Panc1 (cell line): ENCODE results near the gene E2F3. TPM values are rescaled to one million over a fixed set of nuclear protein-coding genes. Genes with fewer than 3 reads are reported as not detected.

Experiments
- ATAC-seq: fragments of 200-7000 bp; cut with Tn5 transposase; 2 replicates; pipeline ENCODE4 v1.9.1; 2020; ENCODE audit warnings: mild to moderate bottlenecking, moderate library complexity
- BruUV-seq: library from RNA; stranded (reverse); fragments of 400-500 nt; replicated peaks from 2 replicates; lab custom pipeline; 2021; lab: Mats Ljungman, UMichigan
- CTCF ChIA-PET: fragments of 300-600 bp; sonication (Branson Sonifier 250); formaldehyde crosslinking; loops from one replicate; lab custom pipeline; 2022; ENCODE audit warnings: antibody characterized with exemption; lab: Charles Lee
- POLR2A ChIA-PET: fragments of 300-600 bp; sonication (Branson Sonifier 250); formaldehyde crosslinking; loops from one replicate; lab custom pipeline; 2022; ENCODE audit warnings: antibody characterized with exemption; lab: Charles Lee
- DNase-seq: peaks from one replicate; pipeline ENCODE4 v3.0.0-alpha.2; 2010; ENCODE audit warnings: low read depth, low spot score
- H3K27ac ChIP-seq: 2 replicates; pipeline ENCODE4 v1.5.1; 2011; ENCODE audit warnings: mild to moderate bottlenecking, low read length, inconsistent platforms
- H3K27me3 ChIP-seq: fragments of 200-500 bp; sonication (Bioruptor generic); 2 replicates; pipeline ENCODE4 v1.6.0; 2014; ENCODE audit warnings: low read length, inconsistent platforms; ENCODE audit not compliant: control insufficient read depth, insufficient read depth
- H3K36me3 ChIP-seq: fragments of 200-500 bp; sonication (Bioruptor generic); 2 replicates; pipeline ENCODE4 v1.5.1; 2014; ENCODE audit warnings: inconsistent platforms, mild to moderate bottlenecking, low read length, moderate library complexity; ENCODE audit not compliant: control insufficient read depth, insufficient read depth
- H3K4me1 ChIP-seq: 2 replicates; pipeline ENCODE4 v1.5.1; 2011; ENCODE audit warnings: inconsistent platforms, mild to moderate bottlenecking, low read length, moderate library complexity; ENCODE audit not compliant: control insufficient read depth, insufficient read depth
- H3K4me3 ChIP-seq, 2 experiments: 2 replicates each; pipeline ENCODE4 v1.5.1; 2011 to 2012; ENCODE audit warnings: low read depth in 2 of 2, low read length in 2 of 2, mild to moderate bottlenecking in 2 of 2, inconsistent platforms in 1 of 2, moderate library complexity in 1 of 2
- H3K9me3 ChIP-seq: fragments of 200-500 bp; sonication (Bioruptor generic); 2 replicates; pipeline ENCODE4 v1.5.1; 2014; ENCODE audit warnings: low read depth, mild to moderate bottlenecking, inconsistent platforms, low read length, moderate library complexity; ENCODE audit not compliant: control insufficient read depth, insufficient read depth
- CTCF ChIP-seq: fragments of 450-650 bp; IDR thresholded peaks from 2 replicates; pipeline ENCODE4 v1.5.1; 2017; ENCODE audit warnings: mild to moderate bottlenecking
- POLR2AphosphoS5 ChIP-seq: IDR thresholded peaks from 2 replicates; pipeline ENCODE4 v1.6.1; 2012; ENCODE audit warnings: mild to moderate bottlenecking, low read depth, low read length, moderate library complexity
- SIN3A ChIP-seq: IDR thresholded peaks from 2 replicates; pipeline ENCODE4 v1.6.1; 2012; ENCODE audit warnings: low read depth, mild to moderate bottlenecking, low read length, moderate library complexity, borderline replicate concordance; ENCODE audit not compliant: insufficient read depth
- TCF7L2 ChIP-seq: IDR thresholded peaks from 2 replicates; pipeline ENCODE4 v1.6.1; 2011; ENCODE audit warnings: mild to moderate bottlenecking, low read depth, low read length, inconsistent platforms
- in situ Hi-C: cut with HindIII; loops from 2 replicates; pipeline ENCODE4 v1.10.0; 2016; ENCODE audit warnings: low sequenced_read_pairs, low pct_unique_long_range_greater_than_20kb
- intact Hi-C: fragments of 100-400 bp; cut with micrococcal nuclease; formaldehyde crosslinking; loops from one replicate; pipeline ENCODE4 v1.10.0; 2022; ENCODE audit not compliant: unreplicated experiment
- total RNA-seq: library from RNA; stranded (reverse); gene quantifications from one replicate; pipeline ENCODE4 v1.2.1, GENCODE V29; 2021; ENCODE audit not compliant: unreplicated experiment
- TF ChIP-seq, protein P1 (sequence below), 2 experiments: IDR thresholded peaks; 2 replicates each; pipeline ENCODE4 v1.6.1; 2011 to 2012; ENCODE audit warnings: low read depth in 2 of 2, control low read depth in 1 of 2, low read length in 1 of 2, mild to moderate bottlenecking in 1 of 2, moderate library complexity in 1 of 2; ENCODE audit not compliant: insufficient read depth in 1 of 2

The E2F3 gene
- total RNA-seq, 1 experiment from 2014 or later, result 31.0 TPM

DNA sequence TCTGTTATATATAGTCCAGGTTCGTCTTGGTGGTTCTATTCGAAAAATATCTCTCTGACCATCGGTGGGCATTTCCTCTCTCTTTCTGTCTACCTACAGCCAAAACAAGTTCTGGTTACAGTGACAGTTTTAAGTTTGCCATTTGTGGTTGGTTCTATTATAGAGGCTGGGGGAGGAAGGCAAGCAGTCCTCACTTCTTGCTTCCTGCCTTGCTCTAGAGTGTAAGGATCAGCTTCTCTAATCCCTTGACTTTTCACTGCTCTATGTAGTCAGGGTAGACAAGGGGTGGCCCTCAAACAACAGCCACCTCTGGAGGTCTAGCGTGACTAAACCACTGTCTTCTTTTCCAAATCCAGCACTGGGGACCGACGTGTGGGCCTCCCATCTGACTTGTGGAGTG is 16.1 kb downstream of the E2F3 start:
- ChIA-PET CTCF (interaction anchor here (0.6 kb wide), 1 partner anchor 214 kb away, joined by 9 read pairs; no protein-coding TSS in a partner anchor), POLR2A (no interaction called here)
- no TSS peak for BruUV-seq
- Histone ChIP-seq H3K9me3 (no peaks in the 10 kb centered on the region), H3K4me1 (peaks cover 10% of the 10 kb centered on the region), H3K4me3 (no peak overlapping the region), H3K27ac (no peak overlapping the region), H3K27me3 (no peaks in the 10 kb centered on the region), H3K36me3 (no peaks in the 10 kb centered on the region; the same call in 1 of the 2 replicates)
- no peak for DNase-seq
- TF ChIP-seq TCF7L2, result no peak
- no peak for TF ChIP-seq SIN3A
- no peak for TF ChIP-seq POLR2AphosphoS5
- TF ChIP-seq, protein P1, sequence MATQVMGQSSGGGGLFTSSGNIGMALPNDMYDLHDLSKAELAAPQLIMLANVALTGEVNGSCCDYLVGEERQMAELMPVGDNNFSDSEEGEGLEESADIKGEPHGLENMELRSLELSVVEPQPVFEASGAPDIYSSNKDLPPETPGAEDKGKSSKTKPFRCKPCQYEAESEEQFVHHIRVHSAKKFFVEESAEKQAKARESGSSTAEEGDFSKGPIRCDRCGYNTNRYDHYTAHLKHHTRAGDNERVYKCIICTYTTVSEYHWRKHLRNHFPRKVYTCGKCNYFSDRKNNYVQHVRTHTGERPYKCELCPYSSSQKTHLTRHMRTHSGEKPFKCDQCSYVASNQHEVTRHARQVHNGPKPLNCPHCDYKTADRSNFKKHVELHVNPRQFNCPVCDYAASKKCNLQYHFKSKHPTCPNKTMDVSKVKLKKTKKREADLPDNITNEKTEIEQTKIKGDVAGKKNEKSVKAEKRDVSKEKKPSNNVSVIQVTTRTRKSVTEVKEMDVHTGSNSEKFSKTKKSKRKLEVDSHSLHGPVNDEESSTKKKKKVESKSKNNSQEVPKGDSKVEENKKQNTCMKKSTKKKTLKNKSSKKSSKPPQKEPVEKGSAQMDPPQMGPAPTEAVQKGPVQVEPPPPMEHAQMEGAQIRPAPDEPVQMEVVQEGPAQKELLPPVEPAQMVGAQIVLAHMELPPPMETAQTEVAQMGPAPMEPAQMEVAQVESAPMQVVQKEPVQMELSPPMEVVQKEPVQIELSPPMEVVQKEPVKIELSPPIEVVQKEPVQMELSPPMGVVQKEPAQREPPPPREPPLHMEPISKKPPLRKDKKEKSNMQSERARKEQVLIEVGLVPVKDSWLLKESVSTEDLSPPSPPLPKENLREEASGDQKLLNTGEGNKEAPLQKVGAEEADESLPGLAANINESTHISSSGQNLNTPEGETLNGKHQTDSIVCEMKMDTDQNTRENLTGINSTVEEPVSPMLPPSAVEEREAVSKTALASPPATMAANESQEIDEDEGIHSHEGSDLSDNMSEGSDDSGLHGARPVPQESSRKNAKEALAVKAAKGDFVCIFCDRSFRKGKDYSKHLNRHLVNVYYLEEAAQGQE (IDR thresholded peaks at IDR 0.05; ENCODE audit: insufficient read depth in 1 of 2, low read depth in 2 of 2, low read length in 1 of 2), result no peak
- intact Hi-C loops, result no loop called here
- ATAC-seq, result peak; percentile 21; the same call in 1 of the 2 replicates
- in situ Hi-C loops, result no loop called here

DNA sequence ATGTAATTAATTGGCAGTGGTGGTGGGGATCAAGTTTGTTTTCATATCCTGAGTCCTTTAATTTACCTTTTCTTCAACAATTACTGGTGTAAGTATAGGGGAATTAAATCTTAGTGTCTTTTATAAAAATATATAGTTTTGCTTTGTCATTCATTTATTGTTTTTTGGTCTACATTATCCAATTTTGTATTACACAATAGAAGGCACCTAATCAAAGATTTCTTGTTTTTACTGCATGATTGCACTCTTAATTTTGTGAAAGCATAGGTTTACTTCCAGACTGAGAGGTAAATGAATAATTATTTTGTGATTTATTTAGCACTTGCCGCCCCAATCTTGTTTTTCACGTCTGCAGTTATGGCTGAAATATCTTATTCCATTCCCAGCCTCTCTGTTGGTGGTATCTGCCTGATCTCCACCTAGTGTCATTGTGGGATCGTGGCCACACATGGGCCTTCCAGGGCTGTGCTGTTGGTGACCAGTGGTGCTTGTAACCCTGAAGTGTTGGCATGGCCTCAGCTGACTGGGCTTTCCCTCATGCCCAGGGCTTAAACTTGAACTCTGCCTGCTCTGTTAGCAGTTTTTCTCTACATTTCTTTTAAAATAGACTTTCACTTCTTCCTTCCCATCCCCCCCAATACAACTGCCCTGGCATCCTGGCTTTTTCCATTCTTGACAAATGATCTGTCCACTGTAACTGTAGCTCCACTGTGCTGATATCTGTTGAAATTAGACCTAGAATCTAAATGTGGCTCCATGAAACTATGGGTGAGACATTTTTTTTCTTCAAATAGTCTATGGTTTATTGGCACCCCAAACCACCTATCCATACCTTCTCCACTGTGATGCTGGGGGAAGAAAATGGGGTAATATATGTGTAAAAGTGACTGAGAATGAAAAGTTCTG is 24.8 kb downstream of the E2F3 start:
- no TSS peak for BruUV-seq
- Histone ChIP-seq H3K27ac (no peak overlapping the region), H3K27me3 (no peaks in the 10 kb centered on the region), H3K4me1 (0 out of 2 replicates have a peak, but pooled peaks cover 11% of the 10 kb centered on the region), H3K4me3 (no peak overlapping the region), H3K9me3 (no peaks in the 10 kb centered on the region), H3K36me3 (no peaks in the 10 kb centered on the region; the same call in 1 of the 2 replicates)
- TF ChIP-seq POLR2AphosphoS5, result no peak
- TF ChIP-seq SIN3A, result no peak
- no peak for TF ChIP-seq TCF7L2
- DNase-seq, result no peak
- in situ Hi-C loops (no loop called here), intact Hi-C loops (no loop called here)
- ATAC-seq, result no peak; the same call in 1 of the 2 replicates
- POLR2A ChIA-PET, result interaction anchor here (0.6 kb wide), 1 partner anchor 1954 kb away, joined by 5 read pairs; no protein-coding TSS in a partner anchor
- CTCF ChIA-PET, result no interaction called here

- Histone ChIP-seq H3K27me3 (no peaks in the 10 kb centered on the region), H3K4me3 (no peak overlapping the region), H3K27ac (no peak overlapping the region), H3K4me1 (0 out of 2 replicates have a peak, but pooled peaks cover 11% of the 10 kb centered on the region), H3K9me3 (no peaks in the 10 kb centered on the region), H3K36me3 (no peaks in the 10 kb centered on the region; the same call in 1 of the 2 replicates)
- POLR2A ChIA-PET, result no interaction called here
- CTCF ChIA-PET, result no interaction called here
- ATAC-seq, result no peak
- no peak for DNase-seq
- no TSS peak for BruUV-seq
- TF ChIP-seq, protein P1 (IDR thresholded peaks at IDR 0.05; ENCODE audit: insufficient read depth in 1 of 2, low read depth in 2 of 2, low read length in 1 of 2), result no peak
- TF ChIP-seq TCF7L2 (no peak), POLR2AphosphoS5 (no peak), CTCF (no peak), SIN3A (no peak)
- intact Hi-C loops, result no loop called here
- in situ Hi-C loops, result no loop called here
Measured at GRCh38 chr6:20427856-20428255, 26.2 kb downstream of the E2F3 start.
